Memory B cell (primary cell): ENCODE measurements around the gene INTS2.
A peak's percentile ranks its signal among the peaks of the same experiment; 100 is the strongest.

Source experiments
- ATAC-seq: fragments of 150-1000 bp; cut with Tn5 transposase; 2 replicates; pipeline ENCODE4 v1.10.0; 2021; ENCODE audit warnings: low read depth, mild to moderate bottlenecking, moderate library complexity
- DNase-seq, 2 donors: peaks; one replicate each; pipeline ENCODE4 v3.0.0; 2022; ENCODE audit warnings: low spot score in 2 of 2
- H3K27ac Mint-ChIP-seq: one replicate; pipeline ENCODE4 v1.8.0; 2022; ENCODE audit warnings: mild to moderate bottlenecking, moderate library complexity, mixed read lengths
- H3K27me3 Mint-ChIP-seq: one replicate; pipeline ENCODE4 v1.8.0; 2022; ENCODE audit warnings: mixed read lengths
- H3K36me3 Mint-ChIP-seq: one replicate; pipeline ENCODE4 v1.8.0; 2022; ENCODE audit warnings: mild to moderate bottlenecking, mixed read lengths
- H3K4me1 Mint-ChIP-seq: one replicate; pipeline ENCODE4 v1.8.0; 2022; ENCODE audit warnings: mixed read lengths
- H3K4me3 Mint-ChIP-seq: one replicate; pipeline ENCODE4 v1.8.0; 2022; ENCODE audit warnings: mild to moderate bottlenecking, moderate library complexity, mixed read lengths
- H3K9me3 Mint-ChIP-seq: one replicate; pipeline ENCODE4 v1.8.0; 2022; ENCODE audit warnings: mixed read lengths

The INTS2 gene

GRCh38 chr17:61815863-61816503 is 111.8 kb downstream of the INTS2 start:
- peaks cover 9% of the 10 kb centered on the region for H3K4me1 Mint-ChIP-seq

More at GRCh38 chr17:61815863-61816503, 111.8 kb downstream of the INTS2 start:
- H3K4me3 Mint-ChIP-seq: peak overlapping the region; percentile 59
- H3K27me3 Mint-ChIP-seq: no peaks in the 10 kb centered on the region
- no peak for DNase-seq
- peak; percentile 56 for ATAC-seq
- peaks cover 4% of the 10 kb centered on the region for H3K9me3 Mint-ChIP-seq
- peak overlapping the region; percentile 63 for H3K27ac Mint-ChIP-seq
- peaks cover 5% of the 10 kb centered on the region for H3K36me3 Mint-ChIP-seq
